ENCODE results near the gene CST3. TPM values are rescaled to one million over a fixed set of nuclear protein-coding genes. Genes with fewer than 3 reads are reported as not detected.
A peak's percentile ranks its signal among the peaks of the same experiment; 100 is the strongest.
"Not testable (repeated sequence)": the region's sequence is repeated elsewhere in the genome, so short reads cannot be mapped to it uniquely, and the experiment has no call there.

Gene CST3
- polyA plus RNA-seq, 1 donor: 661 TPM

DNA sequence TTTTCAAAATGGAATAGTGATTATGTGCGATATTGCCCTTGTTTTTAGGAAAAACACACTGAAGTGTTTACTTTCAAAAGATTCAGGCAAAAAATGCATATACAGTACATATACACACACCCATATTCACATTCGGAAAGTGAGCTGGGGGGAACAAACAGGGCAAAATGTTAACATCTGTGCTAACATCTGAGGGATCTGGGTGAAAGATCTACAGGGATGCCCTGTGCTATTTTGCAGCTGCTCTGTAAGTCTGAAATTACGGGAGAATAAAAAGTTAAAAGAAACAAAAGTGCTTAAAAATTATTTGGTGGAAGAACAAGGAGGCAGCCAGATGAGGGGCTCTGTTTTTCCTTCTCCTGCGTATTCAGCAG lies 860 bp downstream of the CST3 start:
- H3K36me3 ChIP-seq (ENCODE audit: control insufficient read depth, insufficient read depth, low read length): peaks cover 34% of the 10 kb centered on the region
- H3K27me3 ChIP-seq (ENCODE audit: control insufficient read depth, insufficient read depth, low read length): no peaks in the 10 kb centered on the region
- peak overlapping the region; percentile 87 for H3K4me3 ChIP-seq (ENCODE audit: low read length)
- peak overlapping the region; percentile 73 for H3K27ac ChIP-seq (ENCODE audit: low read length)
- H3K4me1 ChIP-seq (ENCODE audit: control insufficient read depth, insufficient read depth, low read length): peaks cover 22% of the 10 kb centered on the region
- H3K9me3 ChIP-seq (ENCODE audit: control insufficient read depth, low read depth, low read length): peaks cover 4% of the 10 kb centered on the region
- no peak for DNase-seq
- 0% methylated on average over 1 of the region's 4 CpGs for WGBS (ENCODE audit: insufficient coverage, low lambda C conversion rate)

DNA sequence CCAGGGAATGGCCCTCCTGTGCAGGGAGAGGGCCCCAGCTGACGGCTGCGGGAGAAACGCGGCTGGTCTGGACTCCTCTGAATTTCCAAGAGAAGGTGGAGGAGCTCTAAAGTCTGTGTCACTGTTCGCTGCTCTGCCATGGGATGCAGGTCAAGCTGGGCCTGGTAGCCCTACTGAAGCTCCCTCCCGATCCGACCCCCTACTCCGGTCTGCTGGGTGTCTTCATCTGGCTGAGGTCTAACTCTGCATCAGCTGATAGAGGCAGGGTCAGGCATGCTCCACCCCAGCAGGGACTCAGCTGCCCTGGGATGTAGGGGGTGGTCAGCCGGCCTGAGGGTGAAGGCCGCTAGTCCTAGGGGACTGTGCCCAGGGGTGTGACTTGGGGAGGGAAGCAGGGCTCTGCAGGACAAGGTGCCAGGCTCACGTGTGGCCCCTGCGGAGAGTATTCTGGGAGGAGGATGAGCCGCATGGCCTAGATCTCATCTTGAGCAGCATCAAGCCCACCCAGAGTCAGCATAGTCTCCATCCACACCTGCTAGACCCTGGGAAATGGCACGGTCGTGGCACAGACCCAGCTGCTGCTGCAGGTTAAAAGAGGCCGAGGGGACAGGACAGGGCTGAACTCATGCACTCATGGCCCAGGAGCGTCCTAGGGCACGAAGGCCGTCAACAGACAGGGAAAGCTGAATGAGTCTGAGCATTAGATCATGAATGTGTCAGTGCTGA lies 1.4 kb downstream of the CST3 start:
- DNase-seq: no peak
- H3K27ac ChIP-seq (ENCODE audit: low read length): no peak overlapping the region
- H3K9me3 ChIP-seq (ENCODE audit: control insufficient read depth, low read depth, low read length): peaks cover 4% of the 10 kb centered on the region
- H3K36me3 ChIP-seq (ENCODE audit: control insufficient read depth, insufficient read depth, low read length): peaks cover 40% of the 10 kb centered on the region
- peak overlapping the region; percentile 87 for H3K4me3 ChIP-seq (ENCODE audit: low read length)
- WGBS (ENCODE audit: insufficient coverage, low lambda C conversion rate): no CpG with 5 or more reads among the region's 19 CpGs
- no peaks in the 10 kb centered on the region for H3K27me3 ChIP-seq (ENCODE audit: control insufficient read depth, insufficient read depth, low read length)
- H3K4me1 ChIP-seq (ENCODE audit: control insufficient read depth, insufficient read depth, low read length): peaks cover 22% of the 10 kb centered on the region

DNA sequence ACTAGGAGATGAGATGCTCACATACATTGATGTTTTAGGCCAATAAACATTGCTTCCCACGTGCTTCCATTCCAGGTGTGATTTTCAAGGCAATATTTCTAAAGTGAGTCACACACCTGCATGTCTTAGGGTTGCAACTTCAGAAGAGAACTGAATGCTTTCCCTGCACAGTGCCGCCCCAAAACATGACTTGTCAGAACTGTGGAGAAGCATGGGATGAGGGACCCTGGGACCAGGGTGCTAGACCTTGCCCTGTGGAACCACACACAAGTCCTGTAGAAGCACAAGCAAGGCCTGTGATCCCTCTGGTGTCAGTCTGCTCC lies 2.0 kb downstream of the CST3 start:
- not testable (repeated sequence) for H3K27me3 ChIP-seq (ENCODE audit: control insufficient read depth, insufficient read depth, low read length); DNase-seq; H3K27ac ChIP-seq (ENCODE audit: low read length); H3K9me3 ChIP-seq (ENCODE audit: control insufficient read depth, low read depth, low read length); H3K4me3 ChIP-seq (ENCODE audit: low read length)
- WGBS (ENCODE audit: insufficient coverage, low lambda C conversion rate): no CpG with 5 or more reads among the region's 2 CpGs
- H3K36me3 ChIP-seq (ENCODE audit: control insufficient read depth, insufficient read depth, low read length): peaks cover 41% of the 10 kb centered on the region
- H3K4me1 ChIP-seq (ENCODE audit: control insufficient read depth, insufficient read depth, low read length): peaks cover 22% of the 10 kb centered on the region

DNA sequence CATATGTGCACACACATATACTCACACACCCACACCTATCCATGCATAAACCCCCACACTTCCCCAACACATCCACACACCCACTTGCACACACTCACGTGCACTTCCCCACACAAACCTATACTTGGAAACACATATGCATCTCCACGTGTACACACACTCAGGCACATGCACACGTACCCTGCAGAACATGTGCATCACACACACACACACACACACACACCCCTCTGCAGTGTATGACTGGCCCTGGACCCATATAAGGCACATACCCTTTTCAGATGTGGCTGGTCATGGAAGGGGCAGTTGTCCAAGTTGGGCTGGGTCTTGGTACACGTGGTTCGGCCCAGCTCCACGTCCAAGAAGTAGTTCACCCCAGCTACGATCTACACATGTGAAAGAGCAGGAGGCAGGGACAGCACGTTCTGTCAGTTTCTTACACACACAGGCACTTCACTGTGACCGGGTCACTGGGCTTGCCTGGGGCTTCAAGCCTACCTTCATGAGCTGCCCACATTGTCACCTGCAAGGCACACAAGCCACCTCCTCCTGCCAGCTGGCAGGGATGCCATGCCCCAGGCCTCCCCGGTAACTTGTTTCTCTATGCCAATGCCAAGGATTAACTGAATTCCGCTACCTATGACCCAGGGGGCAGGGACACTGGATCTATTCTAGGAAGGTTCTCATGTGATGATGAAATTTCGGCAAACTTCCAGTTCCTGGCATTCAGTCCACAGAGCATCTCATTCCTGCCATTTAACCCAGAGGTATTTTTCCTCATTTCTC lies 2.6 kb downstream of the CST3 start:
- Histone ChIP-seq H3K4me3 (ENCODE audit: low read length) (no peak overlapping the region), H3K27me3 (ENCODE audit: control insufficient read depth, insufficient read depth, low read length) (no peaks in the 10 kb centered on the region), H3K36me3 (ENCODE audit: control insufficient read depth, insufficient read depth, low read length) (peaks cover 41% of the 10 kb centered on the region), H3K9me3 (ENCODE audit: control insufficient read depth, low read depth, low read length) (peaks cover 4% of the 10 kb centered on the region), H3K4me1 (ENCODE audit: control insufficient read depth, insufficient read depth, low read length) (peaks cover 20% of the 10 kb centered on the region), H3K27ac (ENCODE audit: low read length) (no peak overlapping the region)
- DNase-seq: no peak
- no CpG with 5 or more reads among the region's 12 CpGs for WGBS (ENCODE audit: insufficient coverage, low lambda C conversion rate)

DNA sequence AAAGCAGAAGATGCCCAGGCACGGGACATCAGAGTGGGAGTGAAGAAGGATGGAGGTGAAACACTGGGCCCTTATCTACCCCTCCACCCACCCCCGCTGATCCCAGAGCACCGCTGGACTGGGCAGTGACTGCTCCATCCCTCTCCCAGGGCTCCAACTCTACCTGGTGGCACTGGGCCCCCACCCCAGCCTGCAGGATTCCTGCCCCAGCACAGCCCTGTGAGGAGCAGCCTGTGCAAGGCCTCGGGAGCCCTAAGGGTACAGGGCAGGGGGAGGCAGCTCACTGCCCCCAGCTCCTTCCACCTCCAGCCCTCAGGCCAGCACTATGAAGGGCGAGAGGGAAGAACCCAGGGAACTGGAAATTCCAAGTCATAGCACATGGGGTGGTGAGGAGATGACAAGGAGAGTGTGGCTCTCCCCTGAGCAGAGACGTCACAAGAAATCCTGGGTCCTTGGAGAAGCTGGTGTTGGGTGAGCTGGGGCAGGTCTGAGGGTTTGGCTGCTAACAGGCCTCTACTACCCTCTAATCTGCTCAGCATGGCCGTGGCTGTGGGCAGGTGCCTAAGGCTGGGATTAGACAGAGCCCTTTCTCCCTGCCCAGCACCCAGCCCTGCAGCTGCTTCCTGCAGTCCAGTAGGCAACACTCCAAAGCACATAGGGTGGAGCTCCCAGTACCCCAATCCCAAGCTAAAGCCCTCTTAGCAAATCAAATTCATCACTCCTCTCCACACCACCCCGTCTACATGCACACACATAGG lies 3.5 kb downstream of the CST3 start:
- no peak overlapping the region for H3K4me3 ChIP-seq (ENCODE audit: low read length)
- H3K36me3 ChIP-seq (ENCODE audit: control insufficient read depth, insufficient read depth, low read length): peaks cover 41% of the 10 kb centered on the region
- no peak for DNase-seq
- no peaks in the 10 kb centered on the region for H3K9me3 ChIP-seq (ENCODE audit: control insufficient read depth, low read depth, low read length)
- WGBS (ENCODE audit: insufficient coverage, low lambda C conversion rate): no CpG with 5 or more reads among the region's 8 CpGs
- no peak overlapping the region for H3K27ac ChIP-seq (ENCODE audit: low read length)
- H3K27me3 ChIP-seq (ENCODE audit: control insufficient read depth, insufficient read depth, low read length): no peaks in the 10 kb centered on the region
- peaks cover 25% of the 10 kb centered on the region for H3K4me1 ChIP-seq (ENCODE audit: control insufficient read depth, insufficient read depth, low read length)

DNA sequence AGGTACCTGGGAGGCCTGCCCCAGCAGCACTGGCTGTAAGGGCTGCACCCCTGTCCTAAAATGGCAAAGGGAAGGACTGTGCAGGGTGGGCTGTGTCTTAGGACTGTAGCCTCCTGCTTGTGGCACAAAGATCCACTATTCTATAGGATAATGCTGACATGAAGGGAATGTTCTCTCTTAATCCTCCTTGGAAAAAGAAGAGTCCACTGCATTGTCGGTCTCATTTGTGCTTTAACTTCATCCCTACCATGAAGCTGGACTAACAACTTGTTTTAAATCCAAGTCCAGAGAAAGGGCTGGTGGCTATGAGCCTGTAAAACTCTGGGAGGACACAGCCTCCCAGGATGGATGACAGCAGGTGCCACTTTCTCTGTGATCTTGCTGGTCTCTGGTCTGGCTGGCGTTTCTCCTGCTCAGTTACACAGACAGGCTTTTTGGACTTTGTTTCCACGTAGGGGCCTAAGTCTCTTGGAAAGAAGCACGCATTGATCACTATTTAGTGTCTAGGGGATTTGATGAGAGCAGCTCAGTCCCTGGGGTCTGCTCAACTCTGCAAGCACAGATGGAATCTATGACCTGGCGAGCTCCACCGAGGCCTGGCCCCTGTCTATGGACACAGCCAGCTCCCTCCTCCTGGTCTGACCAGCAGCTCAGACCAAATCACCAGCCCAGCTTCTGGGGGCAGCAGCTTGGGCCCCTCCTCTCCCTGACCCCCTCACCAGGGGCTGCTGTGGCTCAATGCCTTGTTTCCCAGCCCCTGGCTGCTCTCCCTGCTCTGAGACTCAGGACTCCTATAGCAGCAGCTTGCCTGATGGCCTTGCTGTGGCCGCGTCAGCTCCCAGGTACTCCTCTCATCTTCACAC lies 4.8 kb downstream of the CST3 start:
- Histone ChIP-seq H3K27me3 (ENCODE audit: control insufficient read depth, insufficient read depth, low read length) (no peaks in the 10 kb centered on the region), H3K27ac (ENCODE audit: low read length) (no peak overlapping the region), H3K36me3 (ENCODE audit: control insufficient read depth, insufficient read depth, low read length) (peaks cover 41% of the 10 kb centered on the region), H3K4me3 (ENCODE audit: low read length) (no peak overlapping the region), H3K9me3 (ENCODE audit: control insufficient read depth, low read depth, low read length) (no peaks in the 10 kb centered on the region), H3K4me1 (ENCODE audit: control insufficient read depth, insufficient read depth, low read length) (peaks cover 34% of the 10 kb centered on the region)
- DNase-seq: no peak
- no CpG with 5 or more reads among the region's 8 CpGs for WGBS (ENCODE audit: insufficient coverage, low lambda C conversion rate)

DNA sequence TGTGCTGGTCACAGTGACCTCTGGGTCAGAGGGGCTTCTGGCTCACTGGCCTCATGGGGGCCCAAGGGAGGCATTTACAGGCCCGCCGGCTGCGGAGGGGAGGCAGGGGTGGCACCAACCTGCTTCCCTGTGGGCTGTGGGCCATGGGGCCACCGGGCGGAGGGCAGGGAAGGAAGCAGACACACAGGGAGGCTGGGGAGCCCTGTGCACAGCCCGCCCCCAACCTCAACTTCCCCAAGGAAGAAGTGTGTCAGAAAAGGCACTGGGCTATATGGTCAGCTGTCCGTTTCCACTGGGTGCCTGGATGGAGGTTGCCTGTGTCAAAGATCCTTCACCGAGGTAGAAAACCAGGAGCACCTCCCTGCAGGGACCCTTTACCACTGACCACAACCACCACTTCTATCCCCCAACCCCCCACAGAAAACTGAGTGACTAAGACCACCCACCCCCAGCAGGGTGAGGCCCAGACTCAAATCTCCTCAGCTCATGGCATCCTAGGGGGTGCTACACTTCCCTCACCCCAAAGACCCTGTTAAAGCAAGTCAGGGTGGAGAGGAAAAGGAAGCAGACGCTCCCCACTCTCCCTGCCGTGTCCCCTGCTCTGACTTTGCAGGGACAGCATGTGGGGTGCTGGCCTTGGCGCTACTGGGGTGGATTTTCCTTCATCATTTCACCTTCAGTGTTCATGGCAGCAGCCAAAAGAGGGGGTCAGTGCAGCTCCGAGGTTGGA lies 5.6 kb downstream of the CST3 start:
- WGBS (ENCODE audit: insufficient coverage, low lambda C conversion rate): no CpG with 5 or more reads among the region's 12 CpGs
- no peaks in the 10 kb centered on the region for H3K9me3 ChIP-seq (ENCODE audit: control insufficient read depth, low read depth, low read length)
- H3K4me3 ChIP-seq (ENCODE audit: low read length): no peak overlapping the region
- H3K4me1 ChIP-seq (ENCODE audit: control insufficient read depth, insufficient read depth, low read length): peaks cover 34% of the 10 kb centered on the region
- H3K27me3 ChIP-seq (ENCODE audit: control insufficient read depth, insufficient read depth, low read length): no peaks in the 10 kb centered on the region
- no peak for DNase-seq
- H3K36me3 ChIP-seq (ENCODE audit: control insufficient read depth, insufficient read depth, low read length): peaks cover 41% of the 10 kb centered on the region
- no peak overlapping the region for H3K27ac ChIP-seq (ENCODE audit: low read length)

DNA sequence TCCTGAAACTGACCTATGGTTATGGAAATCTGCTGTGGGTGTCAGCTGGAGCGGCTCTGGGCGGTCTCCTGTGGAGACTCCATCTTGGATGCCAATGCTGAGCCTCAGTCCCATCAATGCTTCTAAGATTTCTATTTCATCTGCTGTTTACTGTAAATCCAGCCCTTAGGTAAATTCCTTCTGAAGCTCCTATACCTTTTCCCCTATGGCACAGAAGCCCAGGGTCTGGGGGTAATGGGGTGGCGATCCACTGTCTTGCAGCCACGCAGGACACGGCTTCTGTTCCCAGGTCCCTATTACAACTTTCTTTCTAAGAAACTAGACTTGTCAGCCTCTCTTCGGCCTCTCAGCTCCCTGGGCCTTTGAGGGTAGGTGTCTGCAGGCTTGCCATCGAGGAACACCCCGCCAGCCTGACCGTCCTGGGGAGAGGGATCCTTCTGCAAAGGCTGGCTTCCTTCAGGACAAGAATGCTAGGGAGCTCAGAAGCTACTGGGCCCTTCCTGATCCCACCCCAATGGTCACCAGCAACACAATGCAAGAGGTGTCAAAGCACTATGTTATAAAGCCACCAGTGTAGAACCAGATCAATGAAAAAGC lies 6.4 kb downstream of the CST3 start:
- no peak overlapping the region for H3K27ac ChIP-seq (ENCODE audit: low read length)
- DNase-seq: no peak
- peaks cover 33% of the 10 kb centered on the region for H3K4me1 ChIP-seq (ENCODE audit: control insufficient read depth, insufficient read depth, low read length)
- H3K9me3 ChIP-seq (ENCODE audit: control insufficient read depth, low read depth, low read length): no peaks in the 10 kb centered on the region
- H3K27me3 ChIP-seq (ENCODE audit: control insufficient read depth, insufficient read depth, low read length): no peaks in the 10 kb centered on the region
- no peak overlapping the region for H3K4me3 ChIP-seq (ENCODE audit: low read length)
- peaks cover 41% of the 10 kb centered on the region for H3K36me3 ChIP-seq (ENCODE audit: control insufficient read depth, insufficient read depth, low read length)
- WGBS (ENCODE audit: insufficient coverage, low lambda C conversion rate): no CpG with 5 or more reads among the region's 9 CpGs

DNA sequence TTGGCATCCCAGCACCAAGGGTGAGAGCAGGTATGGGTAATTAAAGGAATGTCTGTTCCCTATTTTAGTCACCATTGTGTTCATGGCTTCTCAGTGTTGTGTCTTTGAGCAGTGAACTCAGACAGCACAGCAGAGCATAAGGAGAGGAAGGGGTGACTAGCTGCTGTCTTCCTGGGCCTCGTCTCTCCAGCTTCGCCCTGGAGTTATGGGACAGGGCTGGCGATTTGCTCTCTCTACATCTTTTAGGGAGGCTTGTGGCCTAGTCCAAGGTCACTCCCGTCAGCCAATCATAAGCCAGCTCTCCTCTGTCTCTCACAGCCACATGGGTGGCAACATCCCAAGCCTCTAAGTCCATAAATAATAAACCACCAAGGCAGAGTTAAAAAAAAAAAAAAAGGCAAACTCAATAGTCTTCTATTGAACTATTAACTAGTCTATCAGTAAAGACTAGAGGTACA lies 7.3 kb downstream of the CST3 start:
- Histone ChIP-seq H3K4me1 (ENCODE audit: control insufficient read depth, insufficient read depth, low read length) (peaks cover 32% of the 10 kb centered on the region), H3K36me3 (ENCODE audit: control insufficient read depth, insufficient read depth, low read length) (peaks cover 38% of the 10 kb centered on the region), H3K27me3 (ENCODE audit: control insufficient read depth, insufficient read depth, low read length) (no peaks in the 10 kb centered on the region), H3K27ac (ENCODE audit: low read length) (peak overlapping the region; percentile 85), H3K9me3 (ENCODE audit: control insufficient read depth, low read depth, low read length) (no peaks in the 10 kb centered on the region), H3K4me3 (ENCODE audit: low read length) (no peak overlapping the region)
- no peak for DNase-seq
- WGBS (ENCODE audit: insufficient coverage, low lambda C conversion rate): no CpG with 5 or more reads among the region's 4 CpGs
